PC-3 (cell line): ENCODE measurements around the gene RAB3B.

ENCODE experiments used
- CTCF ChIP-seq: fragments of 300-600 bp; sonication (generic); conservative IDR thresholded peaks from 2 replicates; pipeline ENCODE4 v1.5.1; 2017; ENCODE audit warnings: antibody characterized with exemption, low read depth, mild to moderate bottlenecking, low read length
- EZH2 ChIP-seq: fragments of 300-600 bp; sonication (generic); IDR thresholded peaks from one replicate; pipeline ENCODE4 v1.6.1; 2017; ENCODE audit warnings: antibody characterized with exemption, mild to moderate bottlenecking, low read length; ENCODE audit not compliant: unreplicated experiment
- EZH2phosphoT487 ChIP-seq: fragments of 300-600 bp; sonication (generic); IDR thresholded peaks from 2 replicates; pipeline ENCODE4 v1.6.1; 2018; ENCODE audit warnings: mild to moderate bottlenecking, antibody characterized with exemption, low read length, borderline replicate concordance

GRCh38 chr1:52026278-52026677 is 35.8 kb upstream of the RAB3B start:
- TF ChIP-seq EZH2 (no peak), EZH2phosphoT487 (no peak), CTCF (no peak)
